NCI-H1417 (cell line): ENCODE results near the gene KDM8.

Experiments used
- DNase-seq, 3 experiments: peaks; one replicate each; lab custom pipeline; 2025; lab: John Stamatoyannopoulos, UW

Gene KDM8

GRCh38 chr16:27229891-27230470 is 26.7 kb downstream of the KDM8 start:
- DNase-seq: no peak

- DNase-seq: peak in 1 of 3 experiments; percentile 15
Observed at GRCh38 chr16:27230562-27231001, 27.3 kb downstream of the KDM8 start.

- no peak for DNase-seq
Observed at GRCh38 chr16:27231692-27232060, 28.4 kb downstream of the KDM8 start.

GRCh38 chr16:27232061-27232900 is 29.0 kb downstream of the KDM8 start:
- no peak for DNase-seq

GRCh38 chr16:27232901-27233625 is 29.7 kb downstream of the KDM8 start:
- no peak for DNase-seq

GRCh38 chr16:27233731-27234130 is 30.4 kb downstream of the KDM8 start:
- no peak for DNase-seq

GRCh38 chr16:27234171-27234570 is 30.8 kb downstream of the KDM8 start:
- no peak for DNase-seq

GRCh38 chr16:27234603-27235002 is 31.3 kb downstream of the KDM8 start:
- DNase-seq: no peak

GRCh38 chr16:27235055-27235937 is 32.0 kb downstream of the KDM8 start:
- peak; percentile 5 to 45 (median 22) for DNase-seq

- no peak for DNase-seq
Observed at GRCh38 chr16:27235938-27236245, 32.6 kb downstream of the KDM8 start.

- DNase-seq: no peak
Observed at GRCh38 chr16:27236635-27237218, 33.4 kb downstream of the KDM8 start.

GRCh38 chr16:27237219-27238015 is 34.1 kb downstream of the KDM8 start:
- DNase-seq: no peak

- no peak for DNase-seq
Observed at GRCh38 chr16:27238016-27238587, 34.8 kb downstream of the KDM8 start.

- DNase-seq: no peak
Observed at GRCh38 chr16:27238591-27238990, 35.3 kb downstream of the KDM8 start.

GRCh38 chr16:27239026-27239425 is 35.7 kb downstream of the KDM8 start:
- no peak for DNase-seq

GRCh38 chr16:27239906-27240655 is 36.8 kb downstream of the KDM8 start:
- no peak for DNase-seq

GRCh38 chr16:27240948-27241531 is 37.7 kb downstream of the KDM8 start:
- DNase-seq: no peak

GRCh38 chr16:27241658-27242057 is 38.3 kb downstream of the KDM8 start:
- DNase-seq: no peak

- no peak for DNase-seq
Observed at GRCh38 chr16:27242398-27242797, 39.1 kb downstream of the KDM8 start.
